T47D (cell line): Measurements from ENCODE around the gene VWC2L.

Source experiments
- DNase-seq, 2 experiments: peaks; one replicate each; pipeline versions ENCODE4 v3.0.0 to v3.0.0-alpha.2; 2011 to 2012; ENCODE audit warnings: low read depth in 1 of 2, low spot score in 1 of 2
- JUND ChIP-seq: IDR thresholded peaks from 2 replicates; pipeline ENCODE4 v1.6.1; 2012; ENCODE audit warnings: low read depth
- in situ Hi-C: cut with HindIII; loops from 2 replicates; pipeline ENCODE4 v1.10.0; 2016; ENCODE audit warnings: low sequenced_read_pairs, low pct_unique_long_range_greater_than_20kb

The VWC2L gene

GRCh38 chr2:214560176-214560575 lies 149.3 kb downstream of the VWC2L start:
- no peak for TF ChIP-seq JUND
- no peak for DNase-seq
- in situ Hi-C loops = no loop called here

GRCh38 chr2:214560618-214561190 lies 149.8 kb downstream of the VWC2L start:
- TF ChIP-seq JUND = no peak
- in situ Hi-C loops = no loop called here
- DNase-seq = no peak

- no peak for DNase-seq
- TF ChIP-seq JUND = no peak
Measured at GRCh38 chr2:214565246-214565645, 154.4 kb downstream of the VWC2L start.

GRCh38 chr2:214566457-214566856 lies 155.6 kb downstream of the VWC2L start:
- no peak for TF ChIP-seq JUND
- DNase-seq = no peak
- in situ Hi-C loops = no loop called here

More at GRCh38 chr2:214565246-214565645, 154.4 kb downstream of the VWC2L start:
- in situ Hi-C loops = no loop called here

GRCh38 chr2:214569419-214570035 lies 158.7 kb downstream of the VWC2L start:
- TF ChIP-seq JUND = no peak
- no peak for DNase-seq
- in situ Hi-C loops = no loop called here

GRCh38 chr2:214574084-214574781 lies 163.4 kb downstream of the VWC2L start:
- in situ Hi-C loops = no loop called here
- TF ChIP-seq JUND = no peak
- no peak for DNase-seq

- in situ Hi-C loops = no loop called here
- no peak for TF ChIP-seq JUND
- no peak for DNase-seq
Measured at GRCh38 chr2:214575030-214575429, 164.2 kb downstream of the VWC2L start.

GRCh38 chr2:214575465-214575864 lies 164.6 kb downstream of the VWC2L start:
- DNase-seq = no peak
- no peak for TF ChIP-seq JUND
- in situ Hi-C loops = no loop called here

DNA sequence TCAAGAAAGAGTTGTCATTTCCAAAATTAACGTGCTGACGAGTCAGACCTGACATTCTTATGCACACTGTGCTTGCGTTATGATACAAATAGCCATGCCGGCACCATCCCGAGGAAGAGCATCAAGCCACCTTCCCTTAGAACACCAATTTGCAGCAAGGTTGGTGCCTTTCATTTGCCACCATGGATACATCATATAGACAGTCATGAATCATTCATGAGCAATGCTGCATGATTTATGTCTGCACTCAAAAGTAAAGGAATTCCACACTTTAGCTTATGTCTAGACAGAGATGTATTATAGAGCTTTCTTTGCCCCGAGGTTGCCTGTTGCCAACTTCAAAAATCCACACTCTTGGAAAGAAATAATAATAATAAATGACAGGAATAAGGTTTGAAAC lies 166.9 kb downstream of the VWC2L start:
- in situ Hi-C loops = no loop called here
- DNase-seq = no peak
- no peak for TF ChIP-seq JUND

GRCh38 chr2:214578442-214578841 lies 167.6 kb downstream of the VWC2L start:
- in situ Hi-C loops = no loop called here
- no peak for DNase-seq
- no peak for TF ChIP-seq JUND

DNA sequence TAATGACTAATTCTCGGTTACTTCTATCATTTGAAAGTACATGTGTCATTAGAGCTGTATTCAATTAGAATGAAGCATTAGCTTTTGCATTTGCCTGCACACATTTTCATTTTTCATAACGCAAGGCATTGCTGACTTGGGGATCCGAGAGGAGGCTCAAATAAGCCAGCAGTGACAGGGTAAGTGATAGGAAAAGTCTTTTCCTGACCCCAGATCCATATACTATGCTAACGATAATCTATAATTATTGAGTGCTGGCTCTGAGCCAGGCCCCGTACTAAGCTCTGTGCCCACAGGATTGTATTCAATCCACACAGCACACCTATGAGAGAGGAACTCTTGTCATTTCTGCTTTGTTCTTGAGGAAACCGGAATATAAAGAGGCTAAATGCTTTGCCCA lies 168.2 kb downstream of the VWC2L start:
- DNase-seq = no peak
- no peak for TF ChIP-seq JUND
- in situ Hi-C loops = no loop called here

DNA sequence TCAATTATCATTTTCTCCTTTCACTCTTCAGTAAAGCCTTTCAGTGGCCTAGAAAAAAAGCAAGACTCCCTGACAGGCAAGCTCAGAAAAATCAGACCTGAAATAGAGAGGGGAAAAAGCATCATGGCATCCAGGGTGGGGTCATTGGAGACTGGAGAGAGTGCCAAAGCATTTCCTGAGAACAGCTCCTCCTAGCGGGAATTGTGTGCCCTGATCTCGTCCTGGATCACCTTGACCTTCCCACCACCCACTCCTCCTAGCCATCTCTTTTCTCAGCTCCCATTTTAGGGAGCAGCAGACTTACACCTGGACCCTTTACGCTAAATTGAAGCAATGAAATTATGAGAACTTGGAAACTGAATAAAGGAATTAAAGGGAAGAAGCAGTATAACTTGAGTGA lies 176.6 kb downstream of the VWC2L start:
- TF ChIP-seq JUND = no peak
- DNase-seq = no peak
- in situ Hi-C loops = no loop called here

GRCh38 chr2:214591366-214591765 lies 180.5 kb downstream of the VWC2L start:
- no peak for TF ChIP-seq JUND
- peak in 1 of 2 experiments; percentile 44 for DNase-seq
- in situ Hi-C loops = no loop called here
